ENCODE data around the gene SLC6A1.

The SLC6A1 gene

GRCh38 chr3:11078826-11079515, 86.4 kb downstream of the SLC6A1 start:
- ChIA-PET CTCF (interaction anchor here (1.2 to 9.9 kb wide), 2 partner anchors 19 to 256 kb away, joined by 5 to 87 read pairs; no protein-coding TSS in a partner anchor), POLR2A (no interaction called here)
- no peak for TF ChIP-seq CTCF (IDR thresholded peaks at IDR 0.05; ENCODE audit: insufficient read depth, low read length, missing control alignments)
- no peak for DNase-seq (ENCODE audit: low read depth, low spot score)
- no peak overlapping the region for H3K4me3 ChIP-seq (ENCODE audit: low read depth, low read length)

GRCh38 chr3:11080492-11080891, 87.9 kb downstream of the SLC6A1 start:
- no peak for TF ChIP-seq CTCF (IDR thresholded peaks at IDR 0.05; ENCODE audit: insufficient read depth, low read length, missing control alignments)
- ChIA-PET CTCF (interaction anchor here (3.2 kb wide), 1 partner anchor 20 kb away, joined by 13 read pairs; no protein-coding TSS in a partner anchor), POLR2A (no interaction called here)
- H3K4me3 ChIP-seq (ENCODE audit: low read depth, low read length): no peak overlapping the region
- DNase-seq (ENCODE audit: low read depth, low spot score): no peak

DNA sequence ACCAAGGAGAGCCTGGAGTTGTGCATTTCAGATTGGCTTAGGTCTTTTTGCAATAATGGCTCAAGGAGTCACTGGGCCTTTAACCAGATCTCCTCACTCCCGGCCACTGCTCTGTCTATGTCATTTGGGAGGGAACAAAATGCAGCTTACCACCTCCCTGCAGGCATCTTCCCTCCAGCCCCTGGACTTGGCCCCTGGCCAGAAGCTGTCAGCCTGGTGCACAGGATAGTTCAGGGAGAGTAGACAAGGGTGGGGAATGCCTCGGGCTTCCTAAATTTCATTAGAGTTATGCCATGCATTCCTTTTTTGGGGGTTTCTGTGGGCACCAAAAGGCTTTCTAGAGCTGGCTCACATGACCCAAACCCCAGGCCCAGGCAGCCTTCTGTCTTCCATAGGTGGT, 91.5 kb downstream of the SLC6A1 start:
- CTCF ChIA-PET: interaction anchor here (1.3 to 2.2 kb wide), 2 partner anchors 12 to 24 kb away, joined by 4 to 13 read pairs; no protein-coding TSS in a partner anchor
- POLR2A ChIA-PET: no interaction called here
- TF ChIP-seq CTCF (IDR thresholded peaks at IDR 0.05; ENCODE audit: insufficient read depth, low read length, missing control alignments): no peak

GRCh38 chr3:11084677-11085076, 92.1 kb downstream of the SLC6A1 start:
- no peak for DNase-seq (ENCODE audit: low read depth, low spot score)
- POLR2A ChIA-PET: no interaction called here
- TF ChIP-seq CTCF (IDR thresholded peaks at IDR 0.05; ENCODE audit: insufficient read depth, low read length, missing control alignments): no peak
- CTCF ChIA-PET: interaction anchor here (1.2 to 2.2 kb wide), 3 partner anchors 11 to 25 kb away, joined by 4 to 13 read pairs (median 4); no protein-coding TSS in a partner anchor
- H3K4me3 ChIP-seq (ENCODE audit: low read depth, low read length): no peak overlapping the region

More for the DNA sequence above, 91.5 kb downstream of the SLC6A1 start:
- DNase-seq (ENCODE audit: low read depth, low spot score): no peak
- H3K4me3 ChIP-seq (ENCODE audit: low read depth, low read length): no peak overlapping the region

DNA sequence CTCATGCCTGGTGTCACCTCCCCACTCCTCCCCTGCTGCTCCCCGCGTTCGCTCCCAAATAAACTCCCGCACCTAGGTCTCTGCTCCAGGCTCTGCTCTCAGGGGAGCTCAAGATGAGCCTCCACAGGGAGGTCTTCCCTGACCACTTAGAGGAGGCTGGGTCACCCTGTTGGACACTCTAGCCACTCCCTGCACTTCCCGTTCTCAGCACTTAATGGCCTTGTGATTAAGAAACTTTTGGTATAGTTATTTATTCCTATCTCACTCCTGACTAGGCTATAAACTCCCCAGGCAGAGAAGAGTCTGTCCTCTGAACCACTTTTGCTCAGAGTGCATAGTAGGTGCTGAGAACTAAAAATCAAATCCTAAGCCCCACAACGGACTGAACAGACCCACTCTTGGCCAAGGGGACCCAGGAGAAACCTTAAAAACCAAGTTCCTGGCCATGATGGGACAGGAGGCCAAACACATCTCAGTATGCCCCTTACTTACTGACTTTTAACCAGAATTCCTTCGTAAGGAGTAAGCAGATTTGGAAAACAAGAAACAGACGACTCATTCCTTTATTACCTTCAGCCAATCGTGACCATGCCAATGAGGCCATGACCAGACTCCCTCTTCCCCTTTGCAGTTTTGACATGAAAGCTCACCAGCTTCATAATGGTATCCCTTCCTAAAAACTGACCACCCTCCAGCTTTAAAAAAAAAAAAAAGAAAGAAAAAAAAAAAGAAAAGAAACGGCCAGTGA, 92.7 kb downstream of the SLC6A1 start:
- DNase-seq (ENCODE audit: low read depth, low spot score): no peak
- H3K4me3 ChIP-seq (ENCODE audit: low read depth, low read length): no peak overlapping the region
- CTCF ChIA-PET: interaction anchor here (1.2 to 2.2 kb wide), 3 partner anchors 10 to 25 kb away, joined by 4 to 13 read pairs (median 4); no protein-coding TSS in a partner anchor
- no peak for TF ChIP-seq CTCF (IDR thresholded peaks at IDR 0.05; ENCODE audit: insufficient read depth, low read length, missing control alignments)
- POLR2A ChIA-PET: no interaction called here

- no peak overlapping the region for H3K4me3 ChIP-seq (ENCODE audit: low read depth, low read length)
- DNase-seq (ENCODE audit: low read depth, low spot score): no peak
- CTCF ChIA-PET: no interaction called here
- no peak for TF ChIP-seq CTCF (IDR thresholded peaks at IDR 0.05; ENCODE audit: insufficient read depth, low read length, missing control alignments)
- POLR2A ChIA-PET: no interaction called here
Measured at GRCh38 chr3:11086856-11087255, 94.3 kb downstream of the SLC6A1 start.
